ENCODE results near the gene EFHD1.

GRCh38 chr2:232723027-232723426, 89.6 kb downstream of the EFHD1 start:
- TF ChIP-seq CTCF (CRISPR knock-in tag; IDR thresholded peaks at IDR 0.05) = no peak
- TF ChIP-seq KLF15 (CRISPR knock-in tag; IDR thresholded peaks at IDR 0.05; ENCODE audit: borderline replicate concordance) = no peak
- TF ChIP-seq E2F2 (CRISPR knock-in tag; IDR thresholded peaks at IDR 0.05; ENCODE audit: borderline replicate concordance) = no peak
- TF ChIP-seq ZNF432 (CRISPR knock-in tag; IDR thresholded peaks at IDR 0.05; ENCODE audit: borderline replicate concordance) = no peak
- TF ChIP-seq NKX3-1 (CRISPR knock-in tag; IDR thresholded peaks at IDR 0.05) = no peak
- no peak for TF ChIP-seq KDM1A (CRISPR knock-in tag; IDR thresholded peaks at IDR 0.05)
- TF ChIP-seq TOE1 (CRISPR knock-in tag; IDR thresholded peaks at IDR 0.05) = no peak
- no peak for TF ChIP-seq RAD21 (CRISPR knock-in tag; IDR thresholded peaks at IDR 0.05)
- TF ChIP-seq CCDC6 (CRISPR knock-in tag; IDR thresholded peaks at IDR 0.05) = no peak
- no peak for TF ChIP-seq ERF (CRISPR knock-in tag; IDR thresholded peaks at IDR 0.05)
- no peak for TF ChIP-seq MAX (IDR thresholded peaks at IDR 0.05)
- TF ChIP-seq MTA3 (CRISPR knock-in tag; IDR thresholded peaks at IDR 0.05) = no peak
- no peak for TF ChIP-seq CEBPB (IDR thresholded peaks at IDR 0.05; ENCODE audit: borderline replicate concordance, low read depth, low read length)
- no peak for TF ChIP-seq TAF15 (IDR thresholded peaks at IDR 0.05; ENCODE audit: low read depth, low read length, poor library complexity, severe bottlenecking)

All from HepG2 (cell line).